ENCODE results near the gene ZFHX2. TPM values are rescaled to one million over a fixed set of nuclear protein-coding genes. Genes with fewer than 3 reads are reported as not detected.

Gene ZFHX2
- total RNA-seq, 1 donor from 2014 or later: 11.1 TPM

DNA sequence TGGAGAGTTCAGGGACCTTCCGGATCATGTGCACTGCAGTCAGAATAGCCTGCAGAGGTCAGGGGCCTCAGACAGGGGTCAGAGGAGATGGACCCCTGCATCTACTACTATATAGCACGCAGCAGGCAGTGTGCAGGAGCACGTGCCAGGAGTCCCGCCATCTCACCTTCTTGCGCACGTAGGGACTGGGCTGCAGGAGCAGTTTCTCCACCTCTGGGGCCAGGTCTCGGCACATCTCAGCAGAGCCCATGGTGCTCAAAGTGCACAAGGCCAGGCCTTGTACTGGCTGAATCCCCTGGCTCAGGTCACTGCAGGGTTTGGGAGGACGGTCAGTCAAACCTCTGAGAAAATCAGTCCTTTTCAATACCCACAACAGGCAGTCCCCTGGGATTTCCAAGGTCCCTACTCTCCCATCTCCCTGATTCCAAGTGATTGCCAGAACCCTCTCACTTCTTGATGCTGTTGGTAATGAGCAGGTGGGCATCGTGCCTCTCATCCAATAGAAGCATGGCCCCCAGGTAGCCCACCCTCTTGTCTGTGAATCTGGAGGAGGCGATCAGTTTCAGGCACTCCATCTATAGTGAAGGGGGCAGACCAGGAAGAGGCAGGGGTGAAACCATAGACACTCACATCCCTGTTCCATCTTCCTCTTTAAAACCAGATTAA lies 14.7 kb upstream of the ZFHX2 start:
- Mint-ChIP-seq H3K36me3 (peaks cover 9% of the 10 kb centered on the region), H3K27me3 (peaks cover 4% of the 10 kb centered on the region), H3K27ac (peak overlapping the region; percentile 97), H3K4me3 (peak overlapping the region; percentile 100), H3K4me1 (ENCODE audit: unreplicated experiment) (peaks cover 31% of the 10 kb centered on the region), H3K9me3 (no peaks in the 10 kb centered on the region)
- no peak for DNase-seq (ENCODE audit: extremely low spot score, unreplicated experiment)
- no peak for TF ChIP-seq CTCF (conservative IDR thresholded peaks at IDR 0.05)

GRCh38 chr14:23565626-23566025 lies 14.1 kb upstream of the ZFHX2 start:
- Mint-ChIP-seq H3K27me3 (peaks cover 4% of the 10 kb centered on the region), H3K4me1 (ENCODE audit: unreplicated experiment) (peaks cover 31% of the 10 kb centered on the region), H3K4me3 (no peak overlapping the region), H3K36me3 (peaks cover 9% of the 10 kb centered on the region), H3K27ac (no peak overlapping the region), H3K9me3 (no peaks in the 10 kb centered on the region)
- TF ChIP-seq CTCF (conservative IDR thresholded peaks at IDR 0.05): no peak
- DNase-seq (ENCODE audit: extremely low spot score, unreplicated experiment): no peak

DNA sequence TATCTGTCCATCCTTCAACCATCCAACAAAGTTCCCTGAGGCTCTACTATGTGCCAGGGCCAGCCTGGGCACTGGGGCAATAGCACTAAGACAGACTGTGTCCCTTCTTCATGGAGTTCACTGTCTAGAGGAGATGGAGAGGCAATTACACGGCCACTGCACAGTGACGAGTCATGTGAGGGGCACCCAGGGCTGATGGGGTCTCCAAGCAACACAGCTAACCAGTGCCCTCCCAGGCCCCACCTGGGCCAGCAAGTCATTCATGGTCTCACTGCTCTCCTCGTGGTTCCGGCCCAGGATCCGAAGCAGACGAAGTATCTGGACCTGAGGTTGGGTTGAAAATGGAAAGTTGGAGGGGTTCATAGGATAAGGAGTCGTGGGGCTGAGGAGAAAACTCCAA lies 13.3 kb upstream of the ZFHX2 start:
- H3K27me3 Mint-ChIP-seq: peaks cover 4% of the 10 kb centered on the region
- peaks cover 31% of the 10 kb centered on the region for H3K4me1 Mint-ChIP-seq (ENCODE audit: unreplicated experiment)
- H3K9me3 Mint-ChIP-seq: no peaks in the 10 kb centered on the region
- H3K27ac Mint-ChIP-seq: no peak overlapping the region
- DNase-seq (ENCODE audit: extremely low spot score, unreplicated experiment): no peak
- peak overlapping the region; percentile 54 for H3K4me3 Mint-ChIP-seq
- TF ChIP-seq CTCF (conservative IDR thresholded peaks at IDR 0.05): no peak
- H3K36me3 Mint-ChIP-seq: peaks cover 9% of the 10 kb centered on the region

DNA sequence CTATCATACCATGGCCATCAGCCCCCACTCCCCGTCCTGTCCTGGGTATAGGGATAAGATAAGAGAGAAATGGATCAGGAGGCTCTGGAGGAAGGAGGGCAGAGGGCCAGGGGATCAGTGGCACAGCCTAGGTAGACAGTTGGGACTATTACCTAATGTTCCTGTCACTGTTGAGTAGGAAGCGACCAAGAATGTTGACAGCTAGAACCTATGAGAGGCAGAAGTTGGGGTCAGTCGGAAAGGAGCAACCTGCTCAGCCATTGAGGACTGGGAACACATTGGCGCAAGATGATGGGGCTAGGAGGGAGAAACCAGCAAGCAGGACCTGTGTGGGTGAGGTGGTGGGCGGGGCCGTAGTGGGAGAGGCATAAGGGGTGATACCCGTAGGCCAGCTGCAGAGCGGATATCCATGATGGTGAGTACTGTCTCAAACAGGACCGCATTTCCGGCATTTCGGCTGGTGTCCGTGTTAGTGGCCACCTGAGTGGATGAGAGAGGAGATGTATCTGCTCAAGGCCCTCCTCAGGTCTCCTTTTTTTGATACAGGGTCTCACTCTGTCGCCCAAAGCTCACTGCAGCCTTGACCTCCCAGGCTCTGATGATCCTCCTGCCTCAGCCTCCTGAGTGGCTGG lies 12.7 kb upstream of the ZFHX2 start:
- H3K4me3 Mint-ChIP-seq: peak overlapping the region; percentile 62
- H3K27me3 Mint-ChIP-seq: peaks cover 3% of the 10 kb centered on the region
- DNase-seq (ENCODE audit: extremely low spot score, unreplicated experiment): no peak
- TF ChIP-seq CTCF (conservative IDR thresholded peaks at IDR 0.05): no peak
- peaks cover 9% of the 10 kb centered on the region for H3K36me3 Mint-ChIP-seq
- no peak overlapping the region for H3K27ac Mint-ChIP-seq
- H3K9me3 Mint-ChIP-seq: no peaks in the 10 kb centered on the region
- H3K4me1 Mint-ChIP-seq (ENCODE audit: unreplicated experiment): peaks cover 29% of the 10 kb centered on the region

DNA sequence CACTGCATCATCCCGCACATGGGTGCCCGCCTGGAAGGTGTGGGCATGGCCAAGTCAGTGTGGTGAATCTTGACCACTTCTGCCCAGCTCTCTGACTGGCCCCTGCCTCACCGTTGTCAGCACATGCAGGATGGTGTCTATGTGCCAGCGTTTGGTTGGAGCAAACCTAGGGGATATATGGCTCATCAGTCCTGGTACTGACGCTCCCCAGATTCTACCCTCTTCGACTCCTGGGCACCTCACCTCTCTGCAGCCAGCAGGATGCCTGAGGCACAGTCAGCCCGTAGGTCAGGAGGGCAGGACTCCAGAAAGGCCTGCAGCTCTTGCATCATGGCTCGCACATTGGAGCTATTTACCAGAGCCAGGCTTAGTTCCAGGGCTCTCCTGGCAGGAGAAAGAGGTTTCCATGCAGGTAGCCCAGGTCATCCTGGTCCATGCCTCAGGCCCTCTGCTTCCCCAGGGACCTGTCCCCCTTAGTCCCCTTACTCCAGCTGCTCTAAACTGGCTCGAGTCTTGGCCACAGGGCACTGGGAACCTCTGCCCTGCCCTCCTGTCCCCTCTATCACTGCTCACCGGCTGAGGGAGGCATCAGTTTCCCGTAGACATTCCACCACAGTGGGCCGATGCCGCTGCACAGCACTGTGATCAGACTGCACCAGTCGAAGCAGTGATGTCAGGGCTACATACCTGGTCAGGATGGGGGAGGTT lies 12.1 kb upstream of the ZFHX2 start:
- Mint-ChIP-seq H3K4me1 (ENCODE audit: unreplicated experiment) (peaks cover 22% of the 10 kb centered on the region), H3K27ac (no peak overlapping the region), H3K9me3 (no peaks in the 10 kb centered on the region), H3K36me3 (peaks cover 9% of the 10 kb centered on the region), H3K27me3 (no peaks in the 10 kb centered on the region), H3K4me3 (peak overlapping the region; percentile 62)
- TF ChIP-seq CTCF (conservative IDR thresholded peaks at IDR 0.05): no peak
- DNase-seq (ENCODE audit: extremely low spot score, unreplicated experiment): no peak
